Astrocyte of the cerebellum (primary cell): ENCODE measurements around the gene MSI2.

Experiments used
- DNase-seq: peaks from one replicate; pipeline ENCODE4 v3.0.0-alpha.2; 2011; ENCODE audit warnings: low read depth
- H3K4me3 ChIP-seq: 2 replicates; pipeline ENCODE4 v1.5.1; 2011; ENCODE audit warnings: mild to moderate bottlenecking, low read depth, low read length, moderate library complexity
- CTCF ChIP-seq: IDR thresholded peaks from 2 replicates; pipeline ENCODE4 v1.5.1; 2012; ENCODE audit warnings: low read length, low read depth, moderate library complexity, mild to moderate bottlenecking; ENCODE audit errors: missing control alignments
- in situ Hi-C: cut with HindIII; loops from 2 replicates; pipeline ENCODE4 v1.10.0; 2017; ENCODE audit warnings: low sequenced_read_pairs

Gene MSI2

GRCh38 chr17:57721967-57722703 lies 465.8 kb downstream of the MSI2 start:
- H3K4me3 ChIP-seq = no peak overlapping the region
- in situ Hi-C loops = no loop called here
- no peak for TF ChIP-seq CTCF
- DNase-seq = no peak

GRCh38 chr17:57722704-57723043 lies 466.4 kb downstream of the MSI2 start:
- DNase-seq = no peak
- in situ Hi-C loops = no loop called here
- no peak overlapping the region for H3K4me3 ChIP-seq
- no peak for TF ChIP-seq CTCF

- TF ChIP-seq CTCF = no peak
- no peak overlapping the region for H3K4me3 ChIP-seq
- in situ Hi-C loops = no loop called here
- peak; percentile 18 for DNase-seq
Measured at GRCh38 chr17:57723427-57724025, 467.2 kb downstream of the MSI2 start.

- TF ChIP-seq CTCF = no peak
- H3K4me3 ChIP-seq = no peak overlapping the region
- in situ Hi-C loops = no loop called here
- DNase-seq = no peak
Measured at GRCh38 chr17:57724026-57724728, 467.9 kb downstream of the MSI2 start.

- DNase-seq = no peak
- TF ChIP-seq CTCF = no peak
- no peak overlapping the region for H3K4me3 ChIP-seq
- in situ Hi-C loops = no loop called here
Measured at GRCh38 chr17:57724729-57725125, 468.4 kb downstream of the MSI2 start.

GRCh38 chr17:57726213-57726790 lies 470.0 kb downstream of the MSI2 start:
- in situ Hi-C loops = no loop called here
- no peak overlapping the region for H3K4me3 ChIP-seq
- no peak for TF ChIP-seq CTCF
- no peak for DNase-seq
